ENCODE results near the gene SGMS1. TPM values are rescaled to one million over a fixed set of nuclear protein-coding genes. Genes with fewer than 3 reads are reported as not detected.
A peak's percentile ranks its signal among the peaks of the same experiment; 100 is the strongest.
"Not testable (repeated sequence)": the region's sequence is repeated elsewhere in the genome, so short reads cannot be mapped to it uniquely, and the experiment has no call there.

The SGMS1 gene
- polyA plus RNA-seq, 3 donors, result 48.9 to 52.5 (median 50.2) TPM

- no peak for DNase-seq (ENCODE audit: extremely low read depth in 1 of 11, low read depth in 9 of 11, low spot score in 4 of 11)
Measured at GRCh38 chr10:50503661-50504320, 120.0 kb downstream of the SGMS1 start.

GRCh38 chr10:50503156-50503555 lies 120.6 kb downstream of the SGMS1 start:
- DNase-seq (ENCODE audit: extremely low read depth in 1 of 11, low read depth in 9 of 11, low spot score in 4 of 11), result not testable (repeated sequence)

GRCh38 chr10:50501924-50502452 lies 121.8 kb downstream of the SGMS1 start:
- DNase-seq (ENCODE audit: extremely low read depth in 1 of 11, low read depth in 9 of 11, low spot score in 4 of 11), result no peak

GRCh38 chr10:50501478-50501877 lies 122.3 kb downstream of the SGMS1 start:
- no peak for DNase-seq (ENCODE audit: extremely low read depth in 1 of 11, low read depth in 9 of 11, low spot score in 4 of 11)

- no peak for DNase-seq (ENCODE audit: extremely low read depth in 1 of 11, low read depth in 9 of 11, low spot score in 4 of 11)
Measured at GRCh38 chr10:50498465-50498864, 125.3 kb downstream of the SGMS1 start.

- no peak for DNase-seq (ENCODE audit: extremely low read depth in 1 of 11, low read depth in 9 of 11, low spot score in 4 of 11)
Measured at GRCh38 chr10:50497758-50498157, 126.0 kb downstream of the SGMS1 start.

GRCh38 chr10:50496228-50496627 lies 127.5 kb downstream of the SGMS1 start:
- DNase-seq (ENCODE audit: extremely low read depth in 1 of 11, low read depth in 9 of 11, low spot score in 4 of 11), result no peak

- DNase-seq (ENCODE audit: extremely low read depth in 1 of 11, low read depth in 9 of 11, low spot score in 4 of 11), result no peak
Measured at GRCh38 chr10:50490241-50490640, 133.5 kb downstream of the SGMS1 start.

- not testable (repeated sequence) for DNase-seq (ENCODE audit: extremely low read depth in 1 of 11, low read depth in 9 of 11, low spot score in 4 of 11)
Measured at GRCh38 chr10:50484550-50484949, 139.2 kb downstream of the SGMS1 start.

GRCh38 chr10:50480054-50481007 lies 143.4 kb downstream of the SGMS1 start:
- no peak for DNase-seq (ENCODE audit: extremely low read depth in 1 of 11, low read depth in 9 of 11, low spot score in 4 of 11)

- DNase-seq (ENCODE audit: extremely low read depth in 1 of 11, low read depth in 9 of 11, low spot score in 4 of 11), result no peak
Measured at GRCh38 chr10:50477287-50478203, 146.2 kb downstream of the SGMS1 start.

GRCh38 chr10:50473756-50474155 lies 150.0 kb downstream of the SGMS1 start:
- no peak for DNase-seq (ENCODE audit: extremely low read depth in 1 of 11, low read depth in 9 of 11, low spot score in 4 of 11)

- no peak for DNase-seq (ENCODE audit: extremely low read depth in 1 of 11, low read depth in 9 of 11, low spot score in 4 of 11)
Measured at GRCh38 chr10:50472914-50473313, 150.8 kb downstream of the SGMS1 start.

GRCh38 chr10:50471583-50471975 lies 152.2 kb downstream of the SGMS1 start:
- DNase-seq (ENCODE audit: extremely low read depth in 1 of 11, low read depth in 9 of 11, low spot score in 4 of 11), result peak in 1 of 11 donors; percentile 7

GRCh38 chr10:50470798-50471582 lies 152.8 kb downstream of the SGMS1 start:
- peak; percentile 33 to 86 (median 60) for DNase-seq (ENCODE audit: extremely low read depth in 1 of 11, low read depth in 9 of 11, low spot score in 4 of 11)

- DNase-seq (ENCODE audit: extremely low read depth in 1 of 11, low read depth in 9 of 11, low spot score in 4 of 11), result peak in 1 of 11 donors; percentile 17
Measured at GRCh38 chr10:50470345-50470744, 153.4 kb downstream of the SGMS1 start.

- no peak for DNase-seq (ENCODE audit: extremely low read depth in 1 of 11, low read depth in 9 of 11, low spot score in 4 of 11)
Measured at GRCh38 chr10:50469778-50470193, 154.0 kb downstream of the SGMS1 start.

GRCh38 chr10:50469288-50469687 lies 154.5 kb downstream of the SGMS1 start:
- no peak for DNase-seq (ENCODE audit: extremely low read depth in 1 of 11, low read depth in 9 of 11, low spot score in 4 of 11)

All from renal cortex interstitium (tissue), 11 donors.